OCI-LY7 (cell line): ENCODE results near the gene RNF207.

Experiments used
- EZH2phosphoT487 ChIP-seq: fragments of 200-600 bp; sonication (generic); IDR thresholded peaks from 2 replicates; pipeline ENCODE4 v1.6.1; 2018; ENCODE audit warnings: low read depth, borderline replicate concordance, mild to moderate bottlenecking, mixed run types, antibody characterized with exemption, low read length, moderate library complexity, mixed read lengths
- TF ChIP-seq, protein P1 (sequence below): fragments of 200-600 bp; sonication (generic); conservative IDR thresholded peaks from 2 replicates; pipeline ENCODE4 v1.5.1; 2014; ENCODE audit warnings: mild to moderate bottlenecking, antibody characterized with exemption, low read length, moderate library complexity, mixed read lengths

DNA sequence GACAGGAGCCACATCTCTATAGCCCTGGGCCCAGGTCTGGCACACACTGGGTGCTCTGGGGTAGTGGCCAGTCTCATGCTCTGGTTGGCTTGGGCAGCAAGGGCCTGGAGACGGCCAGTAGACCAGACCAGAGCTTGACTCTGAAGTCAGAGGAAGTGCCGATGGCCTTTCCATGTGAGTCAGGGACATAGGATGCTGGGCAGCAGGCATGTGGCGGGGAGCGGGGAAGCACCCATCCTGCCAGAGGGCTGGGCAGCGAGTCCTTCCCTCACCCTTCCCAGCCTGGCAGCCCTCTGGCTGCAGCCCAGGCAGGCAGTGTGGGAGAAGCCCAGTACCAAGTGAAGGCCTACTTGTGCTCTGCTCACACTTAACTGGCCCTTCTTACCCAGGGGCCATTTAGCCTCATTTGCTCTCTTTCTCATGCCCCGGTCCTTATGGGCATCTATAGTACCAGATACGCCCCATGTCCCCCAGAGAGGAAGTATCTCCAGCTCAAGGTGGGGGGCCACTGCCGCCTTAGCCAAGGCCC lies 51.7 kb downstream of the RNF207 start:
- TF ChIP-seq, protein P1, sequence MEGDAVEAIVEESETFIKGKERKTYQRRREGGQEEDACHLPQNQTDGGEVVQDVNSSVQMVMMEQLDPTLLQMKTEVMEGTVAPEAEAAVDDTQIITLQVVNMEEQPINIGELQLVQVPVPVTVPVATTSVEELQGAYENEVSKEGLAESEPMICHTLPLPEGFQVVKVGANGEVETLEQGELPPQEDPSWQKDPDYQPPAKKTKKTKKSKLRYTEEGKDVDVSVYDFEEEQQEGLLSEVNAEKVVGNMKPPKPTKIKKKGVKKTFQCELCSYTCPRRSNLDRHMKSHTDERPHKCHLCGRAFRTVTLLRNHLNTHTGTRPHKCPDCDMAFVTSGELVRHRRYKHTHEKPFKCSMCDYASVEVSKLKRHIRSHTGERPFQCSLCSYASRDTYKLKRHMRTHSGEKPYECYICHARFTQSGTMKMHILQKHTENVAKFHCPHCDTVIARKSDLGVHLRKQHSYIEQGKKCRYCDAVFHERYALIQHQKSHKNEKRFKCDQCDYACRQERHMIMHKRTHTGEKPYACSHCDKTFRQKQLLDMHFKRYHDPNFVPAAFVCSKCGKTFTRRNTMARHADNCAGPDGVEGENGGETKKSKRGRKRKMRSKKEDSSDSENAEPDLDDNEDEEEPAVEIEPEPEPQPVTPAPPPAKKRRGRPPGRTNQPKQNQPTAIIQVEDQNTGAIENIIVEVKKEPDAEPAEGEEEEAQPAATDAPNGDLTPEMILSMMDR: no peak
- no peak for TF ChIP-seq EZH2phosphoT487
